Fibroblast of lung (primary cell): Measurements from ENCODE around the gene ATP2B1.

ENCODE experiments used
- CTCF ChIP-seq, 2 donors: IDR thresholded peaks in 1 of 2; conservative IDR thresholded peaks in 1 of 2; 1 replicate in 1 of 2; 2 replicates in 1 of 2; pipeline ENCODE4 v1.5.1; 2011 to 2012; ENCODE audit warnings: low read length in 2 of 2, control low read depth in 1 of 2, inconsistent platforms in 1 of 2, low read depth in 1 of 2, mild to moderate bottlenecking in 1 of 2
- EZH2 ChIP-seq: IDR thresholded peaks from 2 replicates; pipeline ENCODE4 v1.5.1; 2012; ENCODE audit warnings: low read length, control low read depth, mild to moderate bottlenecking; ENCODE audit errors: missing control alignments

DNA sequence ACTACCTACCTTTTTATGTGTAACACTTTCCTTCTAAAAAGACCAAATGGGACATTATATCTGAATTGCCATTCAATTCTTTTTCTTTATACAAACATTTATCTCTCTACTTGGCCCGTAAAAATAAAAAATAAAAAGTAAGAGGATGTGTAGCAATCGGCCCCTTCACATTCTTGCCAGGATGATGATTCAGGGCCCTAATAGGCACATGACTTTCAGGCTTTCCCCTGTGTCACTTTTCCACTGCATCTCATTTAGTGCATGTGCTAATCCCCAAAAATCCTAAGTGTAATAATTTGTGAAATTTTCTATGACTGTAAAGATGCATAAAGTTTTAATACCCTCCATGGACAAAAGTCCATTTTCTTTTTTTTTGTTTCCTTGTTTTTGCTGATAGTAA is 23.0 kb upstream of the ATP2B1 start:
- no peak for TF ChIP-seq EZH2
- TF ChIP-seq CTCF (conservative IDR thresholded peaks at IDR 0.05 in 1 of 2, IDR thresholded peaks at IDR 0.05 in 1 of 2; ENCODE audit: low read depth in 1 of 2, low read length in 2 of 2) = no peak
